Measurements from ENCODE around the gene CDHR3. TPM values are rescaled to one million over a fixed set of nuclear protein-coding genes. Genes with fewer than 3 reads are reported as not detected.

Gene CDHR3
- total RNA-seq, 1 experiment from 2014 or later, result 9.2 TPM

DNA sequence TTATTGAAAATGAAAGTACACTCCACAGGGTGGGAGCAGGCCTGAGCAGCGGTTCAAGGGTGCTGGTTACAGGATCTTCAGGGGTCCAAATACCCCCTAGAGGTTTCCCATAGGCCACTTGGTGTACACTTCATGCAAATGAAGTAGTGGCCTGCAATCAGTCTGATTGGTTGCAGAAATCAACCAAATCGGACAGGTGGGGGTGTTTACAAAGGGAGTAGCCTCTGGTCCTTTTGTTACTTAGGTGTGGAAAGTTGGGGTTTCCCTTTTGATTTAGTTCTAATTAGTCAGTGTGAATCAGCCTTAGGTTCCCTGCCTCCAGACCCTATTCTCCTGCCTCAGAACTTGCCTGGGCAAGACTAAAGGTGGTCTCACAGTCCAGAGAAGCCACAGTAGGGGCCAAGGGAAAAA, 99.5 kb downstream of the CDHR3 start:
- no peak overlapping the region for H3K4me3 Mint-ChIP-seq (ENCODE audit: unreplicated experiment)
- H3K27ac Mint-ChIP-seq (ENCODE audit: unreplicated experiment), result no peak overlapping the region
- TF ChIP-seq, protein P1, sequence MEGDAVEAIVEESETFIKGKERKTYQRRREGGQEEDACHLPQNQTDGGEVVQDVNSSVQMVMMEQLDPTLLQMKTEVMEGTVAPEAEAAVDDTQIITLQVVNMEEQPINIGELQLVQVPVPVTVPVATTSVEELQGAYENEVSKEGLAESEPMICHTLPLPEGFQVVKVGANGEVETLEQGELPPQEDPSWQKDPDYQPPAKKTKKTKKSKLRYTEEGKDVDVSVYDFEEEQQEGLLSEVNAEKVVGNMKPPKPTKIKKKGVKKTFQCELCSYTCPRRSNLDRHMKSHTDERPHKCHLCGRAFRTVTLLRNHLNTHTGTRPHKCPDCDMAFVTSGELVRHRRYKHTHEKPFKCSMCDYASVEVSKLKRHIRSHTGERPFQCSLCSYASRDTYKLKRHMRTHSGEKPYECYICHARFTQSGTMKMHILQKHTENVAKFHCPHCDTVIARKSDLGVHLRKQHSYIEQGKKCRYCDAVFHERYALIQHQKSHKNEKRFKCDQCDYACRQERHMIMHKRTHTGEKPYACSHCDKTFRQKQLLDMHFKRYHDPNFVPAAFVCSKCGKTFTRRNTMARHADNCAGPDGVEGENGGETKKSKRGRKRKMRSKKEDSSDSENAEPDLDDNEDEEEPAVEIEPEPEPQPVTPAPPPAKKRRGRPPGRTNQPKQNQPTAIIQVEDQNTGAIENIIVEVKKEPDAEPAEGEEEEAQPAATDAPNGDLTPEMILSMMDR (IDR thresholded peaks at IDR 0.05; ENCODE audit: insufficient read depth in 1 of 2, low read depth in 1 of 2, low read length in 1 of 2, severe bottlenecking in 1 of 2, unreplicated experiment in 1 of 2), result no peak
- no peaks in the 10 kb centered on the region for H3K27me3 Mint-ChIP-seq (ENCODE audit: insufficient read depth, unreplicated experiment)
- H3K4me1 Mint-ChIP-seq (ENCODE audit: low read depth, unreplicated experiment), result no peaks in the 10 kb centered on the region
- Histone ChIP-seq H3K9me3 (no peaks in the 10 kb centered on the region), H3K4me3 (ENCODE audit: low read depth, low read length) (no peak overlapping the region), H3K27me3 (replicated peaks; ENCODE audit: control insufficient read depth, insufficient read depth, low read length) (no peaks in the 10 kb centered on the region), H3K36me3 (ENCODE audit: control insufficient read depth, insufficient read depth, low read length) (no peaks in the 10 kb centered on the region), H3K4me1 (peaks cover 20% of the 10 kb centered on the region)
- peaks cover 10% of the 10 kb centered on the region for H3K9me3 Mint-ChIP-seq (ENCODE audit: unreplicated experiment)
- intact Hi-C loops (cut with micrococcal nuclease; ENCODE audit: unreplicated experiment), result no loop called here
- DNase-seq, result no peak
- ChIA-PET CTCF (no interaction called here), POLR2A (no interaction called here)
- no peaks in the 10 kb centered on the region for H3K36me3 Mint-ChIP-seq (ENCODE audit: insufficient read depth, unreplicated experiment)
- no TSS peak for BruUV-seq (replicated peaks)

DNA sequence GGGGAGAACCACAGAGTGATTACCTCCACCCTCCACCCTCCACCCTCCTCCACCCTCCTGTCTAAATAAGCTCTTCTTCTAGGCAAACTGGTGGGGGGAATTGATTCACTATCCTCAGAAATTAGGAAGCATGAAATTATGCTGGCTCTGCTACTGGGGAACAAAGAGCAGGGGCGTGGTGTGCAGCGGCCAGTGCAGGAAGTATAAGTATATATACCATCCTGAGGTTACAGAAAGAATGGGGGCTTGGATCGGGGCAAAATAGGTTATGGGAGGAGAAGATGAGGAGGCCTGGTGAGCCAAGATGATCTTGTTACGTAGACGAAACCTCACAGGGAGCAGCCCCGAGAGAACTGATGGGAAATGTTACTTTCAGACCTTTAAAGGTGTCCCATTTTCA, 100.0 kb downstream of the CDHR3 start:
- POLR2A ChIA-PET, result no interaction called here
- CTCF ChIA-PET, result no interaction called here
- H3K27ac Mint-ChIP-seq (ENCODE audit: unreplicated experiment), result no peak overlapping the region
- Histone ChIP-seq H3K27me3 (replicated peaks; ENCODE audit: control insufficient read depth, insufficient read depth, low read length) (no peaks in the 10 kb centered on the region), H3K4me3 (ENCODE audit: low read depth, low read length) (no peak overlapping the region), H3K36me3 (ENCODE audit: control insufficient read depth, insufficient read depth, low read length) (no peaks in the 10 kb centered on the region), H3K4me1 (peaks cover 20% of the 10 kb centered on the region), H3K9me3 (no peaks in the 10 kb centered on the region)
- intact Hi-C loops (cut with micrococcal nuclease; ENCODE audit: unreplicated experiment), result no loop called here
- no peaks in the 10 kb centered on the region for H3K27me3 Mint-ChIP-seq (ENCODE audit: insufficient read depth, unreplicated experiment)
- no peak overlapping the region for H3K4me3 Mint-ChIP-seq (ENCODE audit: unreplicated experiment)
- TF ChIP-seq, protein P1 (IDR thresholded peaks at IDR 0.05; ENCODE audit: insufficient read depth in 1 of 2, low read depth in 1 of 2, low read length in 1 of 2, severe bottlenecking in 1 of 2, unreplicated experiment in 1 of 2), result no peak
- no peaks in the 10 kb centered on the region for H3K4me1 Mint-ChIP-seq (ENCODE audit: low read depth, unreplicated experiment)
- peaks cover 10% of the 10 kb centered on the region for H3K9me3 Mint-ChIP-seq (ENCODE audit: unreplicated experiment)
- BruUV-seq (replicated peaks), result no TSS peak
- H3K36me3 Mint-ChIP-seq (ENCODE audit: insufficient read depth, unreplicated experiment), result no peaks in the 10 kb centered on the region
- no peak for DNase-seq

DNA sequence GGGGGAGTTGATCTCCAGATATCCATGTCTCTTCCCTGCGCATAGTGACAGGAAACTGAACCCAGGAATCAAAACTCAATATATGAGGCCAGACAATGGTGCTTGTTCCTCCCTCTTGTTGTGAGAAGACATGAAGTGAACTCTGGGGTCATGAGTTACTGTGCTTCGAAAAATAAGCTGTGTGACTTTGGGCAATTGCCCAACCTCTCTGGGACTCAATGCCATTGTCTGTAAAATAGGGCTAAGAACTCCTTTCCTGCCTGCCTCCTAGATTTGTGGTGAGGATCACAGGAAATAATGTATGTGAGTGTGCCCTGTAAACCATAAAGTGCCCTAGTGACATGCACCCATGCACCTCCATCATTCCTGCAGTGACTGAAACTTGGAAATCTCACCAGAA, 100.6 kb downstream of the CDHR3 start:
- Histone ChIP-seq H3K4me3 (ENCODE audit: low read depth, low read length) (no peak overlapping the region), H3K4me1 (peaks cover 20% of the 10 kb centered on the region), H3K27me3 (replicated peaks; ENCODE audit: control insufficient read depth, insufficient read depth, low read length) (no peaks in the 10 kb centered on the region), H3K9me3 (no peaks in the 10 kb centered on the region), H3K36me3 (ENCODE audit: control insufficient read depth, insufficient read depth, low read length) (no peaks in the 10 kb centered on the region)
- Mint-ChIP-seq H3K4me1 (ENCODE audit: low read depth, unreplicated experiment) (no peaks in the 10 kb centered on the region), H3K4me3 (ENCODE audit: unreplicated experiment) (no peak overlapping the region), H3K27me3 (ENCODE audit: insufficient read depth, unreplicated experiment) (no peaks in the 10 kb centered on the region), H3K9me3 (ENCODE audit: unreplicated experiment) (peaks cover 10% of the 10 kb centered on the region), H3K27ac (ENCODE audit: unreplicated experiment) (no peak overlapping the region), H3K36me3 (ENCODE audit: insufficient read depth, unreplicated experiment) (no peaks in the 10 kb centered on the region)
- TF ChIP-seq, protein P1 (IDR thresholded peaks at IDR 0.05; ENCODE audit: insufficient read depth in 1 of 2, low read depth in 1 of 2, low read length in 1 of 2, severe bottlenecking in 1 of 2, unreplicated experiment in 1 of 2), result no peak
- ChIA-PET CTCF (no interaction called here), POLR2A (no interaction called here)
- no TSS peak for BruUV-seq (replicated peaks)
- intact Hi-C loops (cut with micrococcal nuclease; ENCODE audit: unreplicated experiment), result loop anchor here (2.0 kb wide), 1 partner anchor 49 kb away; the partner anchor contains the start of gene SYPL1
- no peak for DNase-seq
